Liver (tissue), 9 donors: ENCODE measurements around the gene DOCK9. TPM values are rescaled to one million over a fixed set of nuclear protein-coding genes. Genes with fewer than 3 reads are reported as not detected.

ENCODE experiments used
- DNase-seq: peaks from one replicate; pipeline ENCODE4 v3.0.0-alpha.2; 2017; ENCODE audit warnings: low spot score
- H3K27ac ChIP-seq, 2 donors: one replicate each; pipeline ENCODE4 v1.7.0; 2013; ENCODE audit warnings: inconsistent platforms in 2 of 2, low read length in 2 of 2, control low read depth in 1 of 2, low read depth in 1 of 2, mild to moderate bottlenecking in 1 of 2
- H3K27me3 ChIP-seq, 4 donors: one replicate each; pipeline versions ENCODE4 v1.6.1 to v1.7.0; 2013; ENCODE audit warnings: low read length in 3 of 4, inconsistent platforms in 1 of 4, mild to moderate bottlenecking in 1 of 4, moderate library complexity in 1 of 4; ENCODE audit not compliant: control insufficient read depth in 4 of 4, insufficient read depth in 4 of 4
- H3K36me3 ChIP-seq, 4 donors: one replicate each; pipeline versions ENCODE4 v1.6.1 to v1.7.0; 2013; ENCODE audit warnings: low read length in 3 of 4, mild to moderate bottlenecking in 3 of 4, low read depth in 1 of 4, moderate library complexity in 1 of 4; ENCODE audit not compliant: control insufficient read depth in 4 of 4, insufficient read depth in 3 of 4
- H3K4me1 ChIP-seq, 4 donors: one replicate each; pipeline versions ENCODE4 v1.6.1 to v1.7.0; 2013; ENCODE audit warnings: low read length in 3 of 4, mild to moderate bottlenecking in 3 of 4, moderate library complexity in 1 of 4; ENCODE audit not compliant: control insufficient read depth in 4 of 4, insufficient read depth in 4 of 4
- H3K4me3 ChIP-seq, 3 donors: one replicate each; pipeline versions ENCODE4 v1.6.1 to v1.7.0; 2013; ENCODE audit warnings: low read length in 3 of 3, control low read depth in 1 of 3, low read depth in 1 of 3, mild to moderate bottlenecking in 1 of 3
- H3K9ac ChIP-seq, 2 donors: one replicate each; pipeline ENCODE4 v1.7.0; 2013; ENCODE audit warnings: low read length in 2 of 2, mild to moderate bottlenecking in 2 of 2, moderate library complexity in 2 of 2, control low read depth in 1 of 2, low read depth in 1 of 2
- H3K9me3 ChIP-seq, 4 donors: one replicate each; pipeline versions ENCODE4 v1.6.1 to v1.7.0; 2013; ENCODE audit warnings: low read length in 3 of 4; ENCODE audit not compliant: control insufficient read depth in 4 of 4
- ATF3 ChIP-seq: IDR thresholded peaks from 2 replicates; pipeline ENCODE4 v1.6.1; 2016; ENCODE audit warnings: antibody characterized with exemption
- EGR1 ChIP-seq, 2 donors: IDR thresholded peaks; 2 replicates each; pipeline ENCODE4 v1.6.1; 2016 to 2018; ENCODE audit warnings: antibody characterized with exemption in 2 of 2, low read depth in 2 of 2
- FOXA1 ChIP-seq: IDR thresholded peaks from 2 replicates; pipeline ENCODE4 v1.6.1; 2016; ENCODE audit warnings: antibody characterized with exemption
- FOXA2 ChIP-seq: IDR thresholded peaks from 2 replicates; pipeline ENCODE4 v1.6.1; 2016; ENCODE audit warnings: antibody characterized with exemption
- GABPA ChIP-seq, 2 donors: IDR thresholded peaks in 1 of 2; conservative IDR thresholded peaks in 1 of 2; 2 replicates each; pipeline ENCODE4 v1.6.1; 2016; ENCODE audit warnings: antibody characterized with exemption in 2 of 2, mild to moderate bottlenecking in 1 of 2, moderate library complexity in 1 of 2
- HNF4A ChIP-seq, 2 donors: conservative IDR thresholded peaks; 2 replicates each; pipeline ENCODE4 v1.6.1; 2016; ENCODE audit warnings: antibody characterized with exemption in 2 of 2, mild to moderate bottlenecking in 2 of 2
- JUND ChIP-seq, 2 donors: IDR thresholded peaks; 2 replicates each; pipeline ENCODE4 v1.6.1; 2016; ENCODE audit warnings: antibody characterized with exemption in 2 of 2
- NR2F2 ChIP-seq: IDR thresholded peaks from 2 replicates; pipeline ENCODE4 v1.6.1; 2016; ENCODE audit warnings: antibody characterized with exemption
- RAD21 ChIP-seq, 2 donors: IDR thresholded peaks; 2 replicates each; pipeline ENCODE4 v1.6.1; 2016; ENCODE audit warnings: antibody characterized with exemption in 2 of 2, mild to moderate bottlenecking in 2 of 2
- REST ChIP-seq: IDR thresholded peaks from 2 replicates; pipeline ENCODE4 v1.6.1; 2016; ENCODE audit warnings: antibody characterized with exemption, mild to moderate bottlenecking
- RXRA ChIP-seq, 2 donors: IDR thresholded peaks; 2 replicates each; pipeline ENCODE4 v1.6.1; 2017 to 2018; ENCODE audit warnings: antibody characterized with exemption in 2 of 2, mild to moderate bottlenecking in 1 of 2
- YY1 ChIP-seq: IDR thresholded peaks from 2 replicates; pipeline ENCODE4 v1.6.1; 2016; ENCODE audit warnings: antibody characterized with exemption, mild to moderate bottlenecking
- ZBTB33 ChIP-seq: IDR thresholded peaks from 2 replicates; pipeline ENCODE4 v1.6.1; 2016; ENCODE audit warnings: antibody characterized with exemption
- WGBS: extraction: QIAGEN DNeasy Blood & Tissue Kit; methylation state at CpG from one replicate; pipeline ENCODE4 v1.1.7; 2013; 5-methylcytosine and 5-hydroxymethylcytosine counted together
- polyA plus RNA-seq, 2 donors: library from polyadenylated mRNA; stranded (reverse) in 1 of 2; unstranded in 1 of 2; fragments of 200-250 nt in 1 of 2; fragments of >200 nt in 1 of 2; fragmentation: Nextera tagmentation in 1 of 2; extraction: Ambion mirVana in 1 of 2; gene quantifications; one replicate each; pipeline versions ENCODE4 v1.2.1 to v1.2.3, GENCODE V29; 2013 to 2015
- total RNA-seq, 2 donors: library from RNA; depleted of rRNA; stranded (reverse); fragments of >200 nt; gene quantifications; one replicate each; pipeline ENCODE4 v1.2.3, GENCODE V29; 2014
- TF ChIP-seq, protein P1 (sequence below): IDR thresholded peaks from 2 replicates; pipeline ENCODE4 v1.6.1; 2016; ENCODE audit warnings: antibody characterized with exemption
- donor health status: healthy.
- donor health status: healthy.
- donor health status: healthy.
- donor health status: healthy.
- donor health status: healthy.

The DOCK9 gene
- total and polyA plus RNA-seq, 4 donors, result 5.4 to 31.3 (median 10.6) TPM

DNA sequence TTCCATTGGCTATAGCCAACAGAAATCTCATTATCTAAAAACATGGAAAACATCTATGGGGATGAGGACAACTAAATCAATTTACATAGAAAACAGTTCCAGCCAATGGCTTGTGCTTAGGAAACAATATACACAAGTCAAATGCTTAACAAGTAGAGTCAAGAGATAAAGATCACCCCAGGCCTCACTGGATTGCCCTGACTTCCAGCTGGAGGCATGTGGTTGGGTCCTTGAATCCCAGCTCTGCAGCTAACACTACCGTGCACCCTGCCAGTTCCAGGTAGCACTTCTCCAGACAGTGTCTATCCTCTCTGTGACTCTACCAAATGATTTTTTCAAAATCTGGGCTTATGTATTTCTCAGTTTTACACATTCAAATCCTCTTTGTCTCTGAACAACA is 80.2 kb downstream of the DOCK9 start:
- no peak overlapping the region for H3K9ac ChIP-seq
- no peak for TF ChIP-seq REST
- H3K4me3 ChIP-seq, result no peak overlapping the region
- no peaks in the 10 kb centered on the region for H3K4me1 ChIP-seq
- H3K9me3 ChIP-seq, result no peaks in the 10 kb centered on the region
- 98% methylated on average over 1 of the region's 1 CpG for WGBS
- no peaks in the 10 kb centered on the region for H3K27me3 ChIP-seq
- peaks cover 2 to 31% (median 4%) of the 10 kb centered on the region in 4 donors for H3K36me3 ChIP-seq
- DNase-seq, result no peak
- H3K27ac ChIP-seq, result no peak overlapping the region

DNA sequence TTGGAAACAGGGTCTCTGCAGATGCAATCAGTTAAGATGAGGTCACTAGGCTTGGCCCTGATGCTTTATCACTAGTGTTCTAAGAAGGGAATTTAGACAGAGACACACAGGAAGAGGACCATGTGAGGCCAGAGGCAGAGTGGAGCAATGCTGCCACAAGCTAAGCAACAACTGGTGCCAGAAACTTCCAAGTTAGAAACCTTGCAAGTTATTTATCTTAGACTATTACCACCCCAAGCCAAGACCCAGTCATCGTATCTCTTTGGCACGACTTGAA is 81.1 kb downstream of the DOCK9 start:
- H3K9ac ChIP-seq, result no peak overlapping the region
- no peak for DNase-seq
- no peak overlapping the region for H3K4me3 ChIP-seq
- no peaks in the 10 kb centered on the region for H3K9me3 ChIP-seq
- TF ChIP-seq ZBTB33 (no peak), FOXA2 (no peak), YY1 (no peak), HNF4A (conservative IDR thresholded peaks at IDR 0.05) (no peak), GABPA (IDR thresholded peaks at IDR 0.05 in 1 of 2, conservative IDR thresholded peaks at IDR 0.05 in 1 of 2) (no peak), RXRA (IDR thresholded peaks at IDR 0.05) (no peak), REST (no peak), EGR1 (IDR thresholded peaks at IDR 0.05; ENCODE audit: low read depth in 2 of 2) (no peak), FOXA1 (no peak), ATF3 (no peak), RAD21 (IDR thresholded peaks at IDR 0.05) (no peak), NR2F2 (no peak), JUND (IDR thresholded peaks at IDR 0.05) (no peak)
- TF ChIP-seq, protein P1, sequence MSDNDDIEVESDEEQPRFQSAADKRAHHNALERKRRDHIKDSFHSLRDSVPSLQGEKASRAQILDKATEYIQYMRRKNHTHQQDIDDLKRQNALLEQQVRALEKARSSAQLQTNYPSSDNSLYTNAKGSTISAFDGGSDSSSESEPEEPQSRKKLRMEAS, result no peak
- peaks cover 2 to 23% (median 3%) of the 10 kb centered on the region in 4 donors for H3K36me3 ChIP-seq
- WGBS, result 75% methylated on average over 2 of the region's 2 CpGs
- H3K4me1 ChIP-seq, result no peaks in the 10 kb centered on the region
- no peaks in the 10 kb centered on the region for H3K27me3 ChIP-seq
- no peak overlapping the region for H3K27ac ChIP-seq
